Activated naive CD4-positive, alpha-beta T cell treated with anti-CD3 and anti-CD28 coated beads for 36 hours (primary cell): ENCODE results near the gene IKZF3. TPM values are rescaled to one million over a fixed set of nuclear protein-coding genes. Genes with fewer than 3 reads are reported as not detected.
"Not testable (repeated sequence)": the region's sequence is repeated elsewhere in the genome, so short reads cannot be mapped to it uniquely, and the experiment has no call there.

Source experiments
- CTCF ChIA-PET: fragments of 350-600 bp; sonication (Branson Sonifier 250); formaldehyde crosslinking; loops from one replicate; lab custom pipeline; 2021; ENCODE audit warnings: antibody characterized with exemption; lab: Charles Lee
- DNase-seq: peaks from one replicate; pipeline ENCODE4 v3.0.0-alpha.2; 2020
- H3K27ac Mint-ChIP-seq: one replicate; pipeline ENCODE4 v1.8.0; 2021; ENCODE audit warnings: mild to moderate bottlenecking, mixed read lengths
- H3K27me3 Mint-ChIP-seq: one replicate; pipeline ENCODE4 v1.8.0; 2021; ENCODE audit warnings: low read depth, mixed read lengths
- H3K36me3 Mint-ChIP-seq: one replicate; pipeline ENCODE4 v1.8.0; 2021; ENCODE audit warnings: low read depth, mixed read lengths
- H3K4me1 Mint-ChIP-seq: one replicate; pipeline ENCODE4 v1.8.0; 2021; ENCODE audit warnings: low read depth, mixed read lengths
- H3K4me3 Mint-ChIP-seq: one replicate; pipeline ENCODE4 v1.8.0; 2021; ENCODE audit warnings: mild to moderate bottlenecking, moderate library complexity, mixed read lengths
- H3K9me3 Mint-ChIP-seq: one replicate; pipeline ENCODE4 v1.8.0; 2021; ENCODE audit warnings: mixed read lengths
- intact Hi-C: fragments of 100-400 bp; cut with micrococcal nuclease; formaldehyde crosslinking; loops from one replicate; pipeline ENCODE4 v1.15.1; 2023
- total RNA-seq, 2 experiments: library from RNA; stranded (reverse); gene quantifications; one replicate each; pipeline ENCODE4 v1.2.3, GENCODE V29; 2021

IKZF3 gene
- total RNA-seq, 2 experiments from 2014 or later: 34.2 to 36.1 TPM

GRCh38 chr17:39774047-39774446, 90.1 kb downstream of the IKZF3 start:
- no peak overlapping the region for H3K4me3 Mint-ChIP-seq
- no peaks in the 10 kb centered on the region for H3K9me3 Mint-ChIP-seq
- peaks cover 28% of the 10 kb centered on the region for H3K36me3 Mint-ChIP-seq
- peaks cover 96% of the 10 kb centered on the region for H3K4me1 Mint-ChIP-seq
- peak overlapping the region; percentile 85 for H3K27ac Mint-ChIP-seq
- DNase-seq: no peak
- no peaks in the 10 kb centered on the region for H3K27me3 Mint-ChIP-seq
- CTCF ChIA-PET: no interaction called here
- intact Hi-C loops: loop anchor here (5.0 to 10.0 kb wide), 3 partner anchors 372 to 1072 kb away; partner anchors contain the start of genes CDC6 and FBXL20

- Mint-ChIP-seq H3K27ac (peak overlapping the region; percentile 74), H3K4me1 (peaks cover 97% of the 10 kb centered on the region), H3K27me3 (no peaks in the 10 kb centered on the region), H3K9me3 (no peaks in the 10 kb centered on the region), H3K36me3 (peaks cover 29% of the 10 kb centered on the region), H3K4me3 (no peak overlapping the region)
- no peak for DNase-seq
- intact Hi-C loops: loop anchor here (5.0 to 10.0 kb wide), 3 partner anchors 371 to 1071 kb away; partner anchors contain the start of genes CDC6 and FBXL20
- CTCF ChIA-PET: no interaction called here
Observed at GRCh38 chr17:39772987-39773934, 90.9 kb downstream of the IKZF3 start.

GRCh38 chr17:39772415-39772814, 91.7 kb downstream of the IKZF3 start:
- H3K27me3 Mint-ChIP-seq: no peaks in the 10 kb centered on the region
- no peaks in the 10 kb centered on the region for H3K9me3 Mint-ChIP-seq
- intact Hi-C loops: loop anchor here (5.0 to 10.0 kb wide), 3 partner anchors 370 to 1070 kb away; partner anchors contain the start of genes CDC6 and FBXL20
- peaks cover 94% of the 10 kb centered on the region for H3K4me1 Mint-ChIP-seq
- no peak for DNase-seq
- H3K4me3 Mint-ChIP-seq: no peak overlapping the region
- CTCF ChIA-PET: no interaction called here
- H3K36me3 Mint-ChIP-seq: peaks cover 32% of the 10 kb centered on the region
- H3K27ac Mint-ChIP-seq: peak overlapping the region; percentile 70

GRCh38 chr17:39769974-39770587, 94.0 kb downstream of the IKZF3 start:
- H3K27ac Mint-ChIP-seq: peak overlapping the region; percentile 86
- peaks cover 88% of the 10 kb centered on the region for H3K4me1 Mint-ChIP-seq
- CTCF ChIA-PET: interaction anchor here (0.6 to 1.4 kb wide), 7 partner anchors 10 to 148 kb away, joined by 3 to 7 read pairs (median 4); no protein-coding TSS in a partner anchor
- peaks cover 44% of the 10 kb centered on the region for H3K36me3 Mint-ChIP-seq
- no peak overlapping the region for H3K4me3 Mint-ChIP-seq
- intact Hi-C loops: loop anchor here (1.0 to 10.0 kb wide), 13 partner anchors 8 to 1068 kb away; partner anchors contain the start of genes CDC6, FBXL20, LRRC3C and NR1D1
- DNase-seq: peak; percentile 86
- H3K9me3 Mint-ChIP-seq: no peaks in the 10 kb centered on the region
- H3K27me3 Mint-ChIP-seq: no peaks in the 10 kb centered on the region

GRCh38 chr17:39767147-39767546, 97.0 kb downstream of the IKZF3 start:
- intact Hi-C loops: no loop called here
- Mint-ChIP-seq H3K4me3 (no peak overlapping the region), H3K27ac (peak overlapping the region; percentile 60), H3K9me3 (no peaks in the 10 kb centered on the region), H3K27me3 (no peaks in the 10 kb centered on the region), H3K4me1 (peaks cover 82% of the 10 kb centered on the region), H3K36me3 (peaks cover 47% of the 10 kb centered on the region)
- no peak for DNase-seq
- CTCF ChIA-PET: interaction anchor here (1.6 kb wide), 1 partner anchor 11 kb away, joined by 3 read pairs; no protein-coding TSS in a partner anchor

GRCh38 chr17:39765766-39766165, 98.3 kb downstream of the IKZF3 start:
- Mint-ChIP-seq H3K9me3 (no peaks in the 10 kb centered on the region), H3K36me3 (peaks cover 48% of the 10 kb centered on the region), H3K4me3 (no peak overlapping the region), H3K4me1 (peaks cover 75% of the 10 kb centered on the region), H3K27me3 (no peaks in the 10 kb centered on the region), H3K27ac (no peak overlapping the region)
- intact Hi-C loops: no loop called here
- CTCF ChIA-PET: interaction anchor here (1.6 kb wide), 1 partner anchor 9 kb away, joined by 3 read pairs; no protein-coding TSS in a partner anchor
- DNase-seq: no peak

- no peak overlapping the region for H3K27ac Mint-ChIP-seq
- DNase-seq: no peak
- H3K36me3 Mint-ChIP-seq: peaks cover 50% of the 10 kb centered on the region
- intact Hi-C loops: no loop called here
- no peak overlapping the region for H3K4me3 Mint-ChIP-seq
- H3K27me3 Mint-ChIP-seq: no peaks in the 10 kb centered on the region
- CTCF ChIA-PET: no interaction called here
- H3K4me1 Mint-ChIP-seq: peaks cover 72% of the 10 kb centered on the region
- no peaks in the 10 kb centered on the region for H3K9me3 Mint-ChIP-seq
Observed at GRCh38 chr17:39765175-39765574, 98.9 kb downstream of the IKZF3 start.

- H3K27ac Mint-ChIP-seq, intact Hi-C loops, DNase-seq, H3K27me3 Mint-ChIP-seq, H3K4me3 Mint-ChIP-seq, H3K9me3 Mint-ChIP-seq: not testable (repeated sequence)
- peaks cover 66% of the 10 kb centered on the region for H3K4me1 Mint-ChIP-seq
- CTCF ChIA-PET: interaction anchor here (0.6 to 1.1 kb wide), 3 partner anchors 81 to 141 kb away, joined by 3 to 4 read pairs (median 3); no protein-coding TSS in a partner anchor
- H3K36me3 Mint-ChIP-seq: peaks cover 50% of the 10 kb centered on the region
Observed at GRCh38 chr17:39764171-39764570, 99.9 kb downstream of the IKZF3 start.

GRCh38 chr17:39763051-39763820, 100.9 kb downstream of the IKZF3 start:
- Mint-ChIP-seq H3K36me3 (peaks cover 52% of the 10 kb centered on the region), H3K27ac (no peak overlapping the region), H3K27me3 (no peaks in the 10 kb centered on the region), H3K4me3 (no peak overlapping the region), H3K4me1 (peaks cover 65% of the 10 kb centered on the region), H3K9me3 (no peaks in the 10 kb centered on the region)
- CTCF ChIA-PET: interaction anchor here (1.0 to 1.1 kb wide), 2 partner anchors 140 to 143 kb away, joined by 3 read pairs; no protein-coding TSS in a partner anchor
- no peak for DNase-seq
- intact Hi-C loops: no loop called here

GRCh38 chr17:39761861-39762496, 102.1 kb downstream of the IKZF3 start:
- Mint-ChIP-seq H3K9me3 (no peaks in the 10 kb centered on the region), H3K27ac (no peak overlapping the region), H3K4me1 (peaks cover 67% of the 10 kb centered on the region), H3K36me3 (peaks cover 44% of the 10 kb centered on the region), H3K4me3 (no peak overlapping the region), H3K27me3 (no peaks in the 10 kb centered on the region)
- no peak for DNase-seq
- intact Hi-C loops: no loop called here
- CTCF ChIA-PET: interaction anchor here (1.0 kb wide), 1 partner anchor 142 kb away, joined by 3 read pairs; no protein-coding TSS in a partner anchor

GRCh38 chr17:39759204-39759603, 104.9 kb downstream of the IKZF3 start:
- Mint-ChIP-seq H3K27me3 (no peaks in the 10 kb centered on the region), H3K4me3 (no peak overlapping the region), H3K9me3 (no peaks in the 10 kb centered on the region), H3K27ac (peak overlapping the region; percentile 13), H3K4me1 (peaks cover 71% of the 10 kb centered on the region), H3K36me3 (peaks cover 18% of the 10 kb centered on the region)
- CTCF ChIA-PET: interaction anchor here (0.9 kb wide), 1 partner anchor 136 kb away, joined by 3 read pairs; no protein-coding TSS in a partner anchor
- no peak for DNase-seq
- intact Hi-C loops: no loop called here
